Esophagus muscularis mucosa (tissue), 4 donors: ENCODE results near the gene PDGFC. TPM values are rescaled to one million over a fixed set of nuclear protein-coding genes. Genes with fewer than 3 reads are reported as not detected.
A peak's percentile ranks its signal among the peaks of the same experiment; 100 is the strongest.

Experiments used
- DNase-seq: peaks from one replicate; pipeline ENCODE4 v3.0.0-alpha.2; 2017; ENCODE audit errors: extremely low spot score
- H3K27ac ChIP-seq, 4 donors: fragments of 200-600 bp; sonication (generic); replicated peaks in 1 of 4; 1 replicate in 3 of 4; 2 replicates in 1 of 4; pipeline ENCODE4 v1.5.1; 2016 to 2019; ENCODE audit warnings: mild to moderate bottlenecking in 1 of 4
- H3K27me3 ChIP-seq, 4 donors: fragments of 200-600 bp; sonication (generic); one replicate each; pipeline versions ENCODE4 v1.5.1 to v1.6.0; 2016 to 2019
- H3K36me3 ChIP-seq, 4 donors: fragments of 200-600 bp; sonication (generic); one replicate each; pipeline ENCODE4 v1.5.1; 2016 to 2019
- H3K4me1 ChIP-seq, 4 donors: fragments of 200-600 bp; sonication (generic); one replicate each; pipeline ENCODE4 v1.5.1; 2016 to 2019
- H3K4me3 ChIP-seq, 4 donors: fragments of 200-600 bp; sonication (generic); 1 replicate in 2 of 4; 2 replicates in 2 of 4; pipeline ENCODE4 v1.5.1; 2016 to 2019; ENCODE audit warnings: mild to moderate bottlenecking in 4 of 4, moderate library complexity in 1 of 4
- H3K9me3 ChIP-seq, 4 donors: fragments of 200-600 bp; sonication (generic); 1 replicate in 3 of 4; 2 replicates in 1 of 4; pipeline ENCODE4 v1.5.1; 2016 to 2019
- CTCF ChIP-seq, 3 experiments: fragments of 200-600 bp in 2 of 3; fragments of 450-650 bp in 1 of 3; sonication (generic) in 2 of 3; IDR thresholded peaks; one replicate each; pipeline ENCODE4 v1.5.1; 2017 to 2019; ENCODE audit warnings: antibody characterized with exemption in 3 of 3, mild to moderate bottlenecking in 2 of 3, moderate library complexity in 1 of 3
- EP300 ChIP-seq: sonication (generic); formaldehyde crosslinking; IDR thresholded peaks from one replicate; pipeline ENCODE4 v1.6.1; 2017; ENCODE audit warnings: antibody characterized with exemption
- POLR2A ChIP-seq: fragments of 450-650 bp; IDR thresholded peaks from one replicate; pipeline ENCODE4 v1.6.1; 2017; ENCODE audit warnings: antibody characterized with exemption, moderate library complexity, mild to moderate bottlenecking, low read depth
- POLR2AphosphoS5 ChIP-seq, 2 donors: sonication (generic); formaldehyde crosslinking; IDR thresholded peaks; one replicate each; pipeline ENCODE4 v1.6.1; 2017; ENCODE audit warnings: antibody characterized with exemption in 2 of 2
- WGBS: methylation state at CpG from one replicate; pipeline ENCODE4 v1.1.5; 2018; 5-methylcytosine and 5-hydroxymethylcytosine counted together
- intact Hi-C: fragments of 100-400 bp; cut with DNase I; formaldehyde crosslinking; loops from one replicate; pipeline ENCODE4 v1.15.1; 2023
- total RNA-seq, 4 donors: library from RNA; depleted of rRNA; stranded (reverse); fragments of >200 nt; gene quantifications; one replicate each; pipeline versions ENCODE4 v1.1.0 to v1.2.1, GENCODE V29; 2016

The PDGFC gene
- total RNA-seq, 4 donors from 2014 or later = 25.3 to 38.3 (median 30.0) TPM

GRCh38 chr4:156992943-156993342 lies 21.3 kb upstream of the PDGFC start:
- no peaks in the 10 kb centered on the region for H3K4me1 ChIP-seq
- H3K4me3 ChIP-seq = no peak overlapping the region
- TF ChIP-seq CTCF (IDR thresholded peaks at IDR 0.05) (no peak), POLR2AphosphoS5 (IDR thresholded peaks at IDR 0.05) (no peak), EP300 (no peak), POLR2A (no peak)
- no peak for DNase-seq
- no peaks in the 10 kb centered on the region for H3K27me3 ChIP-seq
- H3K9me3 ChIP-seq = peaks cover 0 to 25% (median 14%) of the 10 kb centered on the region in 4 donors
- 20% methylated on average over 2 of the region's 2 CpGs for WGBS
- intact Hi-C loops = no loop called here
- H3K36me3 ChIP-seq = no peaks in the 10 kb centered on the region
- H3K27ac ChIP-seq = no peak overlapping the region

- Histone ChIP-seq H3K4me1 (no peaks in the 10 kb centered on the region), H3K4me3 (no peak overlapping the region), H3K27me3 (no peaks in the 10 kb centered on the region), H3K9me3 (peaks cover 0 to 7% (median 0%) of the 10 kb centered on the region in 4 donors), H3K36me3 (no peaks in the 10 kb centered on the region), H3K27ac (no peak overlapping the region)
- 90% methylated on average over 3 of the region's 3 CpGs for WGBS
- TF ChIP-seq EP300 = no peak
- TF ChIP-seq POLR2A = no peak
- no peak for TF ChIP-seq POLR2AphosphoS5 (IDR thresholded peaks at IDR 0.05)
- no peak for TF ChIP-seq CTCF (IDR thresholded peaks at IDR 0.05)
- no peak for DNase-seq
- intact Hi-C loops = no loop called here
Observed at GRCh38 chr4:156991161-156991560, 19.6 kb upstream of the PDGFC start.

- intact Hi-C loops = no loop called here
- TF ChIP-seq POLR2A = no peak
- TF ChIP-seq CTCF (IDR thresholded peaks at IDR 0.05) = peak in 2 of 3 experiments; percentile 18 to 36
- WGBS = 73% methylated on average over 1 of the region's 1 CpG
- no peak overlapping the region for H3K4me3 ChIP-seq
- no peaks in the 10 kb centered on the region for H3K27me3 ChIP-seq
- H3K9me3 ChIP-seq = peaks cover 0 to 1% (median 0%) of the 10 kb centered on the region in 4 donors
- no peaks in the 10 kb centered on the region for H3K36me3 ChIP-seq
- no peak for DNase-seq
- H3K4me1 ChIP-seq = peaks cover 0 to 3% (median 0%) of the 10 kb centered on the region in 4 donors
- H3K27ac ChIP-seq = no peak overlapping the region
Observed at GRCh38 chr4:156983366-156983765, 11.8 kb upstream of the PDGFC start.

GRCh38 chr4:156981262-156981769 lies 9.7 kb upstream of the PDGFC start:
- intact Hi-C loops = no loop called here
- Histone ChIP-seq H3K27ac (no peak overlapping the region), H3K4me3 (no peak overlapping the region), H3K36me3 (no peaks in the 10 kb centered on the region), H3K9me3 (no peaks in the 10 kb centered on the region), H3K27me3 (no peaks in the 10 kb centered on the region), H3K4me1 (peaks cover 0 to 3% (median 0%) of the 10 kb centered on the region in 4 donors)
- no peak for DNase-seq
- TF ChIP-seq CTCF (IDR thresholded peaks at IDR 0.05) (no peak), POLR2A (no peak), EP300 (no peak), POLR2AphosphoS5 (IDR thresholded peaks at IDR 0.05) (no peak)
- 57% methylated on average over 3 of the region's 3 CpGs for WGBS
